HEK293 (cell line): ENCODE data around the gene CTXN2.

Experiments
- HOXA7 ChIP-seq: sonication (generic); formaldehyde crosslinking; IDR thresholded peaks from 2 replicates; pipeline ENCODE4 v1.8.1; 2022; ENCODE audit warnings: missing genetic modification reagents, borderline replicate concordance
- KLF16 ChIP-seq: fragments of 450-650 bp; formaldehyde crosslinking; IDR thresholded peaks from 2 replicates; pipeline ENCODE4 v1.5.1; 2017; ENCODE audit warnings: missing biosample characterization, missing genetic modification characterization
- TCF7L2 ChIP-seq: IDR thresholded peaks from 2 replicates; pipeline ENCODE4 v1.6.1; 2011; ENCODE audit warnings: low read depth, mild to moderate bottlenecking, inconsistent platforms, low read length, moderate library complexity, borderline replicate concordance
- ZNF175 ChIP-seq: fragments of 450-650 bp; formaldehyde crosslinking; IDR thresholded peaks from 2 replicates; pipeline ENCODE4 v1.5.1; 2016; ENCODE audit warnings: missing biosample characterization, missing genetic modification characterization
- ZNF274 ChIP-seq, 2 experiments: fragments of 200-500 bp in 1 of 2; fragments of 450-650 bp in 1 of 2; sonication (Bioruptor generic) in 1 of 2; formaldehyde crosslinking in 1 of 2; IDR thresholded peaks; 2 replicates each; pipeline versions ENCODE4 v1.5.1 to v1.6.1; 2014 to 2016; ENCODE audit warnings: borderline replicate concordance in 1 of 2, inconsistent platforms in 1 of 2, low read length in 1 of 2, missing biosample characterization in 1 of 2, missing genetic modification characterization in 1 of 2
- ZNF394 ChIP-seq: fragments of 450-650 bp; formaldehyde crosslinking; IDR thresholded peaks from 2 replicates; pipeline ENCODE4 v1.5.1; 2016; ENCODE audit warnings: missing biosample characterization, missing genetic modification characterization, mild to moderate bottlenecking, moderate library complexity, borderline replicate concordance
- ZNF571 ChIP-seq: fragments of 450-650 bp; formaldehyde crosslinking; IDR thresholded peaks from 2 replicates; pipeline ENCODE4 v1.5.0; 2017; ENCODE audit warnings: missing biosample characterization, missing genetic modification characterization
- ZNF701 ChIP-seq: fragments of 450-650 bp; formaldehyde crosslinking; IDR thresholded peaks from 2 replicates; pipeline ENCODE4 v1.5.1; 2016; ENCODE audit warnings: missing biosample characterization, missing genetic modification characterization
- ZNF707 ChIP-seq: fragments of 450-650 bp; formaldehyde crosslinking; IDR thresholded peaks from 2 replicates; pipeline ENCODE4 v1.5.1; 2016; ENCODE audit warnings: missing biosample characterization, missing genetic modification characterization
- ZNF776 ChIP-seq: fragments of 450-650 bp; formaldehyde crosslinking; IDR thresholded peaks from 2 replicates; pipeline ENCODE4 v1.5.0; 2017; ENCODE audit warnings: missing biosample characterization, missing genetic modification characterization, borderline replicate concordance
- TF ChIP-seq, protein P1 (sequence below): fragments of 450-650 bp; formaldehyde crosslinking; IDR thresholded peaks from 2 replicates; pipeline ENCODE4 v1.5.1; 2016; ENCODE audit warnings: missing biosample characterization, missing genetic modification characterization
- TF ChIP-seq, protein P2 (sequence below): fragments of 450-650 bp; formaldehyde crosslinking; optimal IDR thresholded peaks from 2 replicates; pipeline ENCODE3; 2016; ENCODE audit warnings: missing biosample characterization, mild to moderate bottlenecking, missing genetic modification characterization
- TF ChIP-seq, protein P3 (sequence below): fragments of 450-650 bp; formaldehyde crosslinking; IDR thresholded peaks from 2 replicates; pipeline ENCODE4 v1.5.1; 2016; ENCODE audit warnings: missing biosample characterization, missing genetic modification characterization
- TF ChIP-seq, protein P4 (sequence below): fragments of 450-650 bp; formaldehyde crosslinking; IDR thresholded peaks from 2 replicates; pipeline ENCODE4 v1.5.1; 2016; ENCODE audit warnings: missing biosample characterization, missing genetic modification characterization

DNA sequence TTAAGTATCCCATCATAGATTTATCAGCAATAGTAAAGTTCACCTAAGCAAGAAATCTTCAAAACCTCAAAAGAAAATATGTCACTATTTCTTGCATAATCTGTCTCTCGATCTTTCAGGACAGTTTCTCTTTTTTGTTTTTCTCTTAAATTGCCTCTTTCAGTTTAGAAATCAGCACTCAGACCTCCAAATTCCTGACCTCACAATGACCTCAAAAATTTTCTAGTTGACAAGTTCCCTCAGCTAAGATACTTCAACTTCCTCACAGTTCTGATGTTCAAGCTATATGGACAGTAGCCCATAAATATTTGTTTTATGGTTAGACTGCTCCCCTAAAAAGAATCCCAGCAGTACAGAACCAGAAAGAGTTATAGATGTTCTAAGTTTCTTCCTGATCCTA lies 46.6 kb upstream of the CTXN2 start:
- TF ChIP-seq, protein P1, sequence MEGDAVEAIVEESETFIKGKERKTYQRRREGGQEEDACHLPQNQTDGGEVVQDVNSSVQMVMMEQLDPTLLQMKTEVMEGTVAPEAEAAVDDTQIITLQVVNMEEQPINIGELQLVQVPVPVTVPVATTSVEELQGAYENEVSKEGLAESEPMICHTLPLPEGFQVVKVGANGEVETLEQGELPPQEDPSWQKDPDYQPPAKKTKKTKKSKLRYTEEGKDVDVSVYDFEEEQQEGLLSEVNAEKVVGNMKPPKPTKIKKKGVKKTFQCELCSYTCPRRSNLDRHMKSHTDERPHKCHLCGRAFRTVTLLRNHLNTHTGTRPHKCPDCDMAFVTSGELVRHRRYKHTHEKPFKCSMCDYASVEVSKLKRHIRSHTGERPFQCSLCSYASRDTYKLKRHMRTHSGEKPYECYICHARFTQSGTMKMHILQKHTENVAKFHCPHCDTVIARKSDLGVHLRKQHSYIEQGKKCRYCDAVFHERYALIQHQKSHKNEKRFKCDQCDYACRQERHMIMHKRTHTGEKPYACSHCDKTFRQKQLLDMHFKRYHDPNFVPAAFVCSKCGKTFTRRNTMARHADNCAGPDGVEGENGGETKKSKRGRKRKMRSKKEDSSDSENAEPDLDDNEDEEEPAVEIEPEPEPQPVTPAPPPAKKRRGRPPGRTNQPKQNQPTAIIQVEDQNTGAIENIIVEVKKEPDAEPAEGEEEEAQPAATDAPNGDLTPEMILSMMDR (tag by site-specific recombination): no peak
- no peak for TF ChIP-seq ZNF776 (tag by site-specific recombination)
- TF ChIP-seq, protein P2, sequence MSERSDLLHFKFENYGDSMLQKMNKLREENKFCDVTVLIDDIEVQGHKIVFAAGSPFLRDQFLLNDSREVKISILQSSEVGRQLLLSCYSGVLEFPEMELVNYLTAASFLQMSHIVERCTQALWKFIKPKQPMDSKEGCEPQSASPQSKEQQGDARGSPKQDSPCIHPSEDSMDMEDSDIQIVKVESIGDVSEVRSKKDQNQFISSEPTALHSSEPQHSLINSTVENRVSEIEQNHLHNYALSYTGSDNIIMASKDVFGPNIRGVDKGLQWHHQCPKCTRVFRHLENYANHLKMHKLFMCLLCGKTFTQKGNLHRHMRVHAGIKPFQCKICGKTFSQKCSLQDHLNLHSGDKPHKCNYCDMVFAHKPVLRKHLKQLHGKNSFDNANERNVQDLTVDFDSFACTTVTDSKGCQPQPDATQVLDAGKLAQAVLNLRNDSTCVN (tag by site-specific recombination): no peak
- TF ChIP-seq, protein P3, sequence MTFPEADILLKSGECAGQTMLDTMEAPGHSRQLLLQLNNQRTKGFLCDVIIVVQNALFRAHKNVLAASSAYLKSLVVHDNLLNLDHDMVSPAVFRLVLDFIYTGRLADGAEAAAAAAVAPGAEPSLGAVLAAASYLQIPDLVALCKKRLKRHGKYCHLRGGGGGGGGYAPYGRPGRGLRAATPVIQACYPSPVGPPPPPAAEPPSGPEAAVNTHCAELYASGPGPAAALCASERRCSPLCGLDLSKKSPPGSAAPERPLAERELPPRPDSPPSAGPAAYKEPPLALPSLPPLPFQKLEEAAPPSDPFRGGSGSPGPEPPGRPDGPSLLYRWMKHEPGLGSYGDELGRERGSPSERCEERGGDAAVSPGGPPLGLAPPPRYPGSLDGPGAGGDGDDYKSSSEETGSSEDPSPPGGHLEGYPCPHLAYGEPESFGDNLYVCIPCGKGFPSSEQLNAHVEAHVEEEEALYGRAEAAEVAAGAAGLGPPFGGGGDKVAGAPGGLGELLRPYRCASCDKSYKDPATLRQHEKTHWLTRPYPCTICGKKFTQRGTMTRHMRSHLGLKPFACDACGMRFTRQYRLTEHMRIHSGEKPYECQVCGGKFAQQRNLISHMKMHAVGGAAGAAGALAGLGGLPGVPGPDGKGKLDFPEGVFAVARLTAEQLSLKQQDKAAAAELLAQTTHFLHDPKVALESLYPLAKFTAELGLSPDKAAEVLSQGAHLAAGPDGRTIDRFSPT (tag by site-specific recombination): no peak
- no peak for TF ChIP-seq ZNF571 (tag by site-specific recombination)
- TF ChIP-seq KLF16 (tag by site-specific recombination): no peak
- no peak for TF ChIP-seq ZNF274 (IDR thresholded peaks at IDR 0.05; ENCODE audit: low read length)
- TF ChIP-seq ZNF274 (tag by site-specific recombination; IDR thresholded peaks at IDR 0.05; ENCODE audit: borderline replicate concordance): no peak
- no peak for TF ChIP-seq TCF7L2
- TF ChIP-seq ZNF701 (tag by site-specific recombination): no peak
- TF ChIP-seq ZNF707 (tag by site-specific recombination): no peak
- TF ChIP-seq ZNF394 (tag by site-specific recombination): no peak
- TF ChIP-seq HOXA7 (CRISPR knock-in tag): no peak
- TF ChIP-seq, protein P4, sequence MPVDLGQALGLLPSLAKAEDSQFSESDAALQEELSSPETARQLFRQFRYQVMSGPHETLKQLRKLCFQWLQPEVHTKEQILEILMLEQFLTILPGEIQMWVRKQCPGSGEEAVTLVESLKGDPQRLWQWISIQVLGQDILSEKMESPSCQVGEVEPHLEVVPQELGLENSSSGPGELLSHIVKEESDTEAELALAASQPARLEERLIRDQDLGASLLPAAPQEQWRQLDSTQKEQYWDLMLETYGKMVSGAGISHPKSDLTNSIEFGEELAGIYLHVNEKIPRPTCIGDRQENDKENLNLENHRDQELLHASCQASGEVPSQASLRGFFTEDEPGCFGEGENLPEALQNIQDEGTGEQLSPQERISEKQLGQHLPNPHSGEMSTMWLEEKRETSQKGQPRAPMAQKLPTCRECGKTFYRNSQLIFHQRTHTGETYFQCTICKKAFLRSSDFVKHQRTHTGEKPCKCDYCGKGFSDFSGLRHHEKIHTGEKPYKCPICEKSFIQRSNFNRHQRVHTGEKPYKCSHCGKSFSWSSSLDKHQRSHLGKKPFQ: no peak
- TF ChIP-seq ZNF175: no peak
